Kidney epithelial cell (primary cell): ENCODE results near the gene TSPAN6. TPM values are rescaled to one million over a fixed set of nuclear protein-coding genes. Genes with fewer than 3 reads are reported as not detected.

Experiments
- DNase-seq: peaks from one replicate; pipeline ENCODE4 v3.0.0-alpha.2; 2010; ENCODE audit warnings: low read depth
- H3K27me3 ChIP-seq: 2 replicates; pipeline ENCODE4 v1.6.0; 2011; ENCODE audit warnings: low read length; ENCODE audit not compliant: control insufficient read depth, insufficient read depth
- H3K36me3 ChIP-seq: 2 replicates; pipeline ENCODE4 v1.5.1; 2011; ENCODE audit warnings: low read length; ENCODE audit not compliant: control insufficient read depth, insufficient read depth
- H3K4me3 ChIP-seq: 2 replicates; pipeline ENCODE4 v1.5.1; 2011; ENCODE audit warnings: low read depth, mild to moderate bottlenecking, control low read depth, low read length
- CTCF ChIP-seq: IDR thresholded peaks from 2 replicates; pipeline ENCODE4 v1.5.1; 2011; ENCODE audit warnings: mild to moderate bottlenecking, moderate library complexity, low read length, control low read depth, inconsistent platforms; ENCODE audit not compliant: insufficient read depth, poor library complexity, severe bottlenecking
- total RNA-seq: library from RNA; depleted of rRNA; stranded (reverse); fragments of >200 nt; gene quantifications from 2 replicates; pipeline ENCODE4 v1.2.3, GENCODE V29; 2015

TSPAN6 gene
- total RNA-seq, 1 donor from 2014 or later: 44.0 TPM

- Histone ChIP-seq H3K4me3 (no peak within 1 kb of the TSS), H3K27me3 (no peaks in the 10 kb centered on the region), H3K36me3 (no peaks in the 10 kb centered on the region)
- DNase-seq: peak; percentile 62
- no peak for TF ChIP-seq CTCF
These were observed 7.6 kb upstream of the TSPAN6 start, which contains the start of gene SRPX2 for GRCh38 chrX:100643956-100644860. SRPX2 (plus strand) TSS chrX:100644199; CDS start chrX:100646323, 2,124 bp downstream.

GRCh38 chrX:100643212-100643611, 6.6 kb upstream of the TSPAN6 start:
- no peaks in the 10 kb centered on the region for H3K27me3 ChIP-seq
- H3K36me3 ChIP-seq: no peaks in the 10 kb centered on the region
- DNase-seq: no peak
- no peak overlapping the region for H3K4me3 ChIP-seq
- no peak for TF ChIP-seq CTCF

GRCh38 chrX:100642290-100642689, 5.7 kb upstream of the TSPAN6 start:
- H3K27me3 ChIP-seq: no peaks in the 10 kb centered on the region
- TF ChIP-seq CTCF: no peak
- no peak for DNase-seq

GRCh38 chrX:100635989-100636320, 651 bp downstream of the TSPAN6 start:
- Histone ChIP-seq H3K36me3 (no peaks in the 10 kb centered on the region), H3K4me3 (peak overlapping the region; percentile 70), H3K27me3 (no peaks in the 10 kb centered on the region)
- DNase-seq: no peak
- TF ChIP-seq CTCF: no peak

More at GRCh38 chrX:100642290-100642689, 5.7 kb upstream of the TSPAN6 start:
- Histone ChIP-seq H3K4me3 (no peak overlapping the region), H3K36me3 (no peaks in the 10 kb centered on the region)

- Histone ChIP-seq H3K36me3 (no peaks in the 10 kb centered on the region), H3K27me3 (no peaks in the 10 kb centered on the region), H3K4me3 (no peak overlapping the region)
- no peak for TF ChIP-seq CTCF
- no peak for DNase-seq
These were observed 1.6 kb downstream of the TSPAN6 start for GRCh38 chrX:100635040-100635439.
